Progenitor cell of endocrine pancreas (in vitro differentiated cells): ENCODE measurements around the gene ZC3H15. TPM values are rescaled to one million over a fixed set of nuclear protein-coding genes. Genes with fewer than 3 reads are reported as not detected.
A peak's percentile ranks its signal among the peaks of the same experiment; 100 is the strongest.

Source experiments
- DNase-seq: peaks from one replicate; pipeline ENCODE4 v3.0.0; 2021; ENCODE audit warnings: low spot score; ENCODE audit not compliant: unreplicated experiment
- H3K27ac Mint-ChIP-seq: 2 replicates; pipeline ENCODE4 v1.8.0; 2021; ENCODE audit warnings: mild to moderate bottlenecking, moderate library complexity, mixed read lengths
- H3K27me3 Mint-ChIP-seq: 2 replicates; pipeline ENCODE4 v1.8.0; 2021; ENCODE audit warnings: mixed read lengths
- H3K36me3 Mint-ChIP-seq: 2 replicates; pipeline ENCODE4 v1.8.0; 2022; ENCODE audit warnings: mixed read lengths; ENCODE audit not compliant: insufficient read depth
- H3K4me1 Mint-ChIP-seq: 2 replicates; pipeline ENCODE4 v1.8.0; 2021; ENCODE audit warnings: low read depth, mixed read lengths
- H3K4me3 Mint-ChIP-seq: 2 replicates; pipeline ENCODE4 v1.8.0; 2021; ENCODE audit warnings: low read depth, mild to moderate bottlenecking, moderate library complexity, mixed read lengths
- H3K9me3 Mint-ChIP-seq: 2 replicates; pipeline ENCODE4 v1.8.0; 2021; ENCODE audit warnings: low read depth, mixed read lengths
- total RNA-seq: library from RNA; stranded (reverse); gene quantifications from 2 replicates; pipeline ENCODE4 v1.2.1, GENCODE V29; 2021
- TF ChIP-seq, protein P1 (sequence below): fragments of 200-600 bp; sonication (generic); IDR thresholded peaks from one replicate; pipeline ENCODE4 v1.5.0; 2021; ENCODE audit warnings: antibody characterized with exemption, mild to moderate bottlenecking; ENCODE audit not compliant: unreplicated experiment

The ZC3H15 gene
- total RNA-seq, 1 donor from 2014 or later: 55.4 TPM

DNA sequence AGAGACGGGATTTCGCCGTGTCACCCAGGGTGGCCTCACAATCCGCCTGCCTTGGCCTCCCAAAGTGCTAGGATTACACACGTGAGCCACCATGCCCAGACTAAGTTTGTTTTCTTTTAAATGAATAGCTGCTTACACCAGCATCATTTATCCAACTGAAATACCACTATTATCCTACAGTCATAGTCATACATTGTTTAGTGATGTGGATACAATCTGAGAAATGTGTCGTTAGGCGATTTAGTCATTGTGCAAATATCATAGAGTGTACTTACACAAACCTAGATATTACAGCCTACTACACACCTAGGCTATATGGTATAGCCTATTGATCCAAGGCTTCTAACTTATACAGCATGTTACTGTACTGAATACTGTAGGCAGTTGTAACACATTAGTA, 10.3 kb downstream of the ZC3H15 start:
- no peak overlapping the region for H3K4me3 Mint-ChIP-seq
- H3K27ac Mint-ChIP-seq: no peak overlapping the region
- no peak for DNase-seq
- H3K27me3 Mint-ChIP-seq: no peaks in the 10 kb centered on the region
- TF ChIP-seq, protein P1, sequence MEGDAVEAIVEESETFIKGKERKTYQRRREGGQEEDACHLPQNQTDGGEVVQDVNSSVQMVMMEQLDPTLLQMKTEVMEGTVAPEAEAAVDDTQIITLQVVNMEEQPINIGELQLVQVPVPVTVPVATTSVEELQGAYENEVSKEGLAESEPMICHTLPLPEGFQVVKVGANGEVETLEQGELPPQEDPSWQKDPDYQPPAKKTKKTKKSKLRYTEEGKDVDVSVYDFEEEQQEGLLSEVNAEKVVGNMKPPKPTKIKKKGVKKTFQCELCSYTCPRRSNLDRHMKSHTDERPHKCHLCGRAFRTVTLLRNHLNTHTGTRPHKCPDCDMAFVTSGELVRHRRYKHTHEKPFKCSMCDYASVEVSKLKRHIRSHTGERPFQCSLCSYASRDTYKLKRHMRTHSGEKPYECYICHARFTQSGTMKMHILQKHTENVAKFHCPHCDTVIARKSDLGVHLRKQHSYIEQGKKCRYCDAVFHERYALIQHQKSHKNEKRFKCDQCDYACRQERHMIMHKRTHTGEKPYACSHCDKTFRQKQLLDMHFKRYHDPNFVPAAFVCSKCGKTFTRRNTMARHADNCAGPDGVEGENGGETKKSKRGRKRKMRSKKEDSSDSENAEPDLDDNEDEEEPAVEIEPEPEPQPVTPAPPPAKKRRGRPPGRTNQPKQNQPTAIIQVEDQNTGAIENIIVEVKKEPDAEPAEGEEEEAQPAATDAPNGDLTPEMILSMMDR: no peak
- H3K36me3 Mint-ChIP-seq: peaks cover 9% of the 10 kb centered on the region
- no peaks in the 10 kb centered on the region for H3K9me3 Mint-ChIP-seq
- peaks cover 18% of the 10 kb centered on the region for H3K4me1 Mint-ChIP-seq

DNA sequence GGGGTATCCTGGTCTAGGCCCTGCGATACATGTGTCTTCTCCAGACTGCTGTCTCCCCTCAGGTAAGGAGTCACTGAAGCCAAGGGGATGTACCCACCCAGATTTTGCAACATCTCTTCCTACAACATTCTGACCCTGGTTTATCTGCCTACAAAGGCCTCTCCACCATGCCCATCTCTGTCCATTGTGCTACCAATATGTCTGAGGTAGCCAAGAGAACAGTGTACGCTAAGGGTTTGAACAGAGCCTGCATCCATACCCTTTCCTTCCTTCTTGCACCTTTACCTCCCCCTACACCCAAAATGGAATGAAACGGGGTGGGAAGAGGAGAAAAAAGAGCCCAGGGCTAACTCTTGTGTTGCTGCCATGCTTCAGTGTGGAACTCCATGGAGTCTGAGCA, 11.9 kb downstream of the ZC3H15 start:
- peaks cover 6% of the 10 kb centered on the region for H3K4me1 Mint-ChIP-seq
- H3K27ac Mint-ChIP-seq: no peak overlapping the region
- H3K9me3 Mint-ChIP-seq: no peaks in the 10 kb centered on the region
- peaks cover 11% of the 10 kb centered on the region for H3K36me3 Mint-ChIP-seq
- no peak for DNase-seq
- H3K27me3 Mint-ChIP-seq: no peaks in the 10 kb centered on the region
- H3K4me3 Mint-ChIP-seq: no peak overlapping the region
- TF ChIP-seq, protein P1: no peak

DNA sequence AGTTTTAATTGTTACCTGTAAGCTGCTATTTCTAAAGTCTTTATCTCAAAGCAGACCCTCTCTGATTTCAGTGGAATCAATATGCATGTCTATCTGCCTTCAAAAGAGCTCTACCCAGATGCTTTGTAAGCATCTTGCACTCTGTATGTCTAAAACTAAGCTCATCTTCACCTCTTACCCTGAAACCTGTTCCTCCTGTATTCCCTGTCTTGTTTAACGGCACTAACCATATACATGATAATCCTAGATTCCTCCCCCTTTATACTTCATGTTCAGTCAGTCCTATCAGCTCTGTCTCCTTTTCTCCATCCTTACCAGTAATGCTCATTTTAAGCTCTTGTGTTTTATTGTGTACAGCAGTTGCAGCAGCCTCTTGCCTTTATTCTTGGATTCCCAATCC, 12.8 kb downstream of the ZC3H15 start:
- no peaks in the 10 kb centered on the region for H3K27me3 Mint-ChIP-seq
- H3K36me3 Mint-ChIP-seq: peaks cover 11% of the 10 kb centered on the region
- peaks cover 1% of the 10 kb centered on the region for H3K4me1 Mint-ChIP-seq
- TF ChIP-seq, protein P1: no peak
- H3K9me3 Mint-ChIP-seq: no peaks in the 10 kb centered on the region
- no peak overlapping the region for H3K4me3 Mint-ChIP-seq
- H3K27ac Mint-ChIP-seq: no peak overlapping the region
- DNase-seq: no peak

DNA sequence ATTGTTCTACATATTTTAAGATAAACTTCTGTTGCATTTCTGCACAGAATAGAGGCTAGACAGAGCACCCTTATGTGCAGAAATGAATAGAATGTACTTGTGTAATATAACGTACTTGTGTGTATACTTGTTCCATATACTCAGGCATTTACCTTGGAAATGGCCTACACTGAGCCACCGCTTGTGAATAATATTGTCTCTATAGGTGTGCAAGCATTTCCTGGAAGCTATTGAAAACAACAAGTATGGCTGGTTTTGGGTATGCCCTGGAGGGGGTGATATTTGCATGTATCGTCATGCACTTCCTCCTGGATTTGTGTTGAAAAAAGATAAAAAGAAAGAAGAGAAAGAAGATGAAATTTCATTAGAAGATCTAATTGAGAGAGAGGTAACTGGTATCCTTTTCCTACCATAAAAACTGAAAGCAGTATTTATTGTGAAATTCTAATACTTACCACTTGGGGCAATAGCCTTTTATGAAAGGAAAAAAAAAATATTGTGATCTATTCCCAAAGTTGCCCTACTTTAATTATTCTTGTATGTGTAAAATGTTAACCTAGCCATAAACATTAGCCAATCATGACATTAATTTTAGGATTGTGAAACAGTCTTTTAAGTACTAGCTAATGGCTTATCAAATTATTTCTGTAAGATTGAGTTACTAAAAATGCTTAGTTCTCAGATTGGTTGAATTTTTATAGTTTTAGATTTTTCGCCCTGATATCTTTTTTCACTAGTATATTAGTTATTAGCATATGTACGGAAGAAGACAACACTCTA, 18.0 kb downstream of the ZC3H15 start:
- Mint-ChIP-seq H3K4me3 (no peak overlapping the region), H3K36me3 (peaks cover 29% of the 10 kb centered on the region), H3K4me1 (peaks cover 3% of the 10 kb centered on the region), H3K27me3 (no peaks in the 10 kb centered on the region), H3K27ac (no peak overlapping the region), H3K9me3 (no peaks in the 10 kb centered on the region)
- TF ChIP-seq, protein P1: peak; percentile 72
- DNase-seq: no peak

DNA sequence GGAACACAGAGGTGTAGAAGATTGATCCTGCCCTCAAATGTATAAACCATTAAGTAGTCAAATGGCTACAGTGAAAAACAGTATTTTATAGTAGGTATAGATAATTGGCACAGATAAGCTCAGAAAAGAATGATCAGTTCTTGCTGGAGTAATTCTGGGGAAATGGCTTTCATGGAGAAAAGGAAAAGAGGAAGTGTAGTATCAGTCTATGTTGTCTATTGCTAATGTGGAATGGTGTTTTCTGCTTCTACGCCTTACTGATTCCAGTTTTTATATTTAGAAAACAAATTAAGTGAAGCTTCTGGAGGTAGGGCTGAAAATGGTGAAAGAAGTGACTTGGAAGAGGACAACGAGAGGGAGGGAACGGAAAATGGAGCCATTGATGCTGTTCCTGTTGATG, 22.2 kb downstream of the ZC3H15 start:
- TF ChIP-seq, protein P1: no peak
- no peak overlapping the region for H3K4me3 Mint-ChIP-seq
- H3K36me3 Mint-ChIP-seq: peaks cover 20% of the 10 kb centered on the region
- DNase-seq: no peak
- H3K4me1 Mint-ChIP-seq: peaks cover 3% of the 10 kb centered on the region
- no peaks in the 10 kb centered on the region for H3K27me3 Mint-ChIP-seq
- no peaks in the 10 kb centered on the region for H3K9me3 Mint-ChIP-seq
- H3K27ac Mint-ChIP-seq: peak overlapping the region; percentile 39
